GM12873 (cell line): ENCODE measurements around the gene C11orf54.

Source experiments
- CTCF ChIP-seq: IDR thresholded peaks from 2 replicates; pipeline ENCODE4 v1.5.1; 2012; ENCODE audit warnings: low read depth, mild to moderate bottlenecking, moderate library complexity, low read length, control low read depth; ENCODE audit not compliant: insufficient read depth; ENCODE audit errors: missing control alignments

C11orf54 gene

GRCh38 chr11:93741882-93742226 lies 382 bp downstream of the C11orf54 start:
- no peak for TF ChIP-seq CTCF

GRCh38 chr11:93743291-93743690 lies 1.8 kb downstream of the C11orf54 start:
- no peak for TF ChIP-seq CTCF

GRCh38 chr11:93744669-93745004 lies 3.2 kb downstream of the C11orf54 start:
- TF ChIP-seq CTCF: no peak

DNA sequence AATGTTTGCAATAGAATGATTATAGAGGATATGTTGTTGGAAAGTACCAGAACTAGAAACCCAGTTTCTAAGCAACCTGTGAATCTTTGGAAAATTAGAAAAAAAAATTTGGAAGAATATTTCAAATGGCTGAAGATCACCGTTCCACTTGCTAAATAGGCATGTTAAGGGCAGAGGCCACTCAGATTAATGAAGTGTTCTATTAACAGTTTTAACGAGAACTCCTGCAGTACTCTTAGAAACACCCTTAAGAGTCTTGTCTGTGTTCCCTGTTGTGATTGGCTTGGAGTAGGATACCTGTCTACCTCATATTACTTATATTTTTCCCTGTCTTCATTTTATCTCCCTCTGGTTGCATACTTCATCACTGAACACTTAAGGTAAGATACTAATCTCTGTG lies 4.6 kb downstream of the C11orf54 start:
- no peak for TF ChIP-seq CTCF

DNA sequence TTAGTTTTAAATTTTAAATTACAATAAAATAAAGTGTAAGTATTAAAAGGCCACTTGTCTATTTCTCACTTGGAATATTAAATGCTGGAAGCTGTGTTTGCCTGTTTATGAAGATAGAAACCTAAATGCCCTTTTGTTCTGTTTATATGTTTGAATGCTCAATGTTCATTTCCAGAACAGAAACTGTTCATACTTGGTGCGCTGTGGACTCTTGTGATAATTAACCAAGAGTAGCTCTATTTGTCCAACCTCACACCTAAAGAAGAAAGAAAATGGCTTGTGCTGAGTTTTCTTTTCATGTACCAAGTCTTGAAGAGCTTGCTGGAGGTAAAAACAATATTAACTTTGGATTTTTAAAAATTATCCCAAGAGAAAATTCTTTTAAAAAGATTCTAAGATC lies 5.7 kb downstream of the C11orf54 start:
- no peak for TF ChIP-seq CTCF

- TF ChIP-seq CTCF: no peak
Measured at GRCh38 chr11:93751001-93751400, 9.5 kb downstream of the C11orf54 start.

- no peak for TF ChIP-seq CTCF
Measured at GRCh38 chr11:93753241-93753640, 11.8 kb downstream of the C11orf54 start.

- no peak for TF ChIP-seq CTCF
Measured at GRCh38 chr11:93756748-93757147, 15.3 kb downstream of the C11orf54 start.
